ENCODE measurements around the gene CCDC78.

DNA sequence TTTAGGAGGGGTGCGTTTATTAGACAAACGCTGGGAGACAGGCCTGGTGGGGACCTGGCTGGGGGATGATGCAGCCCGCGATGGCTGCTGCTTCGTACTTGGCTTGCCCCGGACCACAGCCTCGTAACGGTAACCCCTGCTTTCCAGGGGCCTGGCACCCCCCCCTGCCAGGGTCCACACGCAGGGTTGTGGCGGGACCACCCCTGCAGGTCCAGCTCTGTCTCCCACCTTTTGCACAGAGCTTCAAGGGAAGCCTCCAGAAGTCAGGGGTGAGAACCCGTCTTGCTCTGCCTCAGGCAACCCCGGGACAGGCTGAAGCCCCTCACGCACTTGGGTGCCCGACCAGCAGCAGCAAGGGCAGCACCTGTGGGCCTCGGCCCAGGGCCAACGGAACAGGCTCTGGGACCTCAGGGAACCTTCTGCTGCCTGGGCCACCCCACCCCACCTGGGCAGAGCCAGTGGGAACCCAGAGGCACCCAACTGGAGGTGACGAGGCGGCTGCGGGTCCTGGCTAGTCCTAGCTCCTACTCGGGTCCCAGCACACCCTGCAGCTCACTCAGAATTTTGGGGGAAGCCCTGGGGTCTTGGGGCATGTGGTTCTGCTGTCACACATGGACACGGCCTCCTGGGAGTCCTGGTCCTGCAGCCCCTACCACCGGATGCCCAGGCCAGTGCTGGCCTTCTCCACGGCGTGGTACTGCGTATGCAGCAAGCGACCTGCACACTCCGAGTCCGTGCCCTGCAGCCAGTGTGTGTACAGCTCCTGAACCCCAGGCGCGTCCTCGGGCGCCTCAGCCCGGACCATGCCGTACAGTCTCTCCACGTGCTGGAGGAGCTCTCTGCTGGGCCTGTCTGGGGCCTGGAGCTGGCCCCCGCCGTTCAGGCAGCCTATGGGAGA, 3.8 kb upstream of the CCDC78 start:
- TF ChIP-seq POLR2A (IDR thresholded peaks at IDR 0.05; ENCODE audit: low read depth, low read length), result no peak
- TF ChIP-seq POLR2AphosphoS5 (IDR thresholded peaks at IDR 0.05; ENCODE audit: low read depth, low read length), result no peak
